ENCODE data around the gene RASSF10.
"Not testable (repeated sequence)": the region's sequence is repeated elsewhere in the genome, so short reads cannot be mapped to it uniquely, and the experiment has no call there.

The RASSF10 gene

GRCh38 chr11:13042873-13043342 lies 33.8 kb downstream of the RASSF10 start:
- no peak for DNase-seq (ENCODE audit: low spot score)
- no peak for TF ChIP-seq CTCF (IDR thresholded peaks at IDR 0.05)
- Histone ChIP-seq H3K27ac (no peak overlapping the region), H3K4me3 (no peak overlapping the region)

GRCh38 chr11:13043912-13044628 lies 35.0 kb downstream of the RASSF10 start:
- no peak for DNase-seq (ENCODE audit: low spot score)
- TF ChIP-seq CTCF (IDR thresholded peaks at IDR 0.05), result no peak
- Histone ChIP-seq H3K27ac (no peak overlapping the region), H3K4me3 (no peak overlapping the region)

GRCh38 chr11:13045089-13045488 lies 36.0 kb downstream of the RASSF10 start:
- H3K4me3 ChIP-seq; DNase-seq (ENCODE audit: low spot score); H3K27ac ChIP-seq: not testable (repeated sequence)

GRCh38 chr11:13045734-13046133 lies 36.6 kb downstream of the RASSF10 start:
- no peak for DNase-seq (ENCODE audit: low spot score)
- no peak overlapping the region for H3K27ac ChIP-seq
- no peak for TF ChIP-seq CTCF (IDR thresholded peaks at IDR 0.05)
- H3K4me3 ChIP-seq, result no peak overlapping the region

GRCh38 chr11:13046637-13047570 lies 37.8 kb downstream of the RASSF10 start:
- DNase-seq (ENCODE audit: low spot score), result no peak
- H3K4me3 ChIP-seq, result no peak overlapping the region
- TF ChIP-seq CTCF (IDR thresholded peaks at IDR 0.05), result no peak

GRCh38 chr11:13047884-13048283 lies 38.8 kb downstream of the RASSF10 start:
- DNase-seq (ENCODE audit: low spot score), result no peak
- Histone ChIP-seq H3K4me3 (no peak overlapping the region), H3K27ac (no peak overlapping the region)
- no peak for TF ChIP-seq CTCF (IDR thresholded peaks at IDR 0.05)

More at GRCh38 chr11:13046637-13047570, 37.8 kb downstream of the RASSF10 start:
- no peak overlapping the region for H3K27ac ChIP-seq

- H3K4me3 ChIP-seq, result no peak overlapping the region
- no peak overlapping the region for H3K27ac ChIP-seq
- DNase-seq (ENCODE audit: low spot score), result no peak
- TF ChIP-seq CTCF (IDR thresholded peaks at IDR 0.05), result no peak
These were observed 42.1 kb downstream of the RASSF10 start for GRCh38 chr11:13051257-13051656.

Measured in coronary artery (tissue), 2 donors.